Fibroblast of skin of scalp (primary cell): ENCODE data around the gene FADS1. TPM values are rescaled to one million over a fixed set of nuclear protein-coding genes. Genes with fewer than 3 reads are reported as not detected.

Source experiments
- DNase-seq: peaks from one replicate; pipeline ENCODE4 v3.0.0-alpha.2; 2013
- polyA plus RNA-seq, 2 experiments: library from polyadenylated mRNA; unstranded; fragments of 120-200 nt; gene quantifications; one replicate each; pipeline ENCODE4 v1.2.1, GENCODE V29; 2013; ENCODE audit not compliant: insufficient read length in 2 of 2

The FADS1 gene
- polyA plus RNA-seq (2013, experiment 1 of 2; ENCODE audit: insufficient read length) = 45.5 TPM
- polyA plus RNA-seq (2013, experiment 2 of 2; ENCODE audit: insufficient read length) = 44.6 TPM

GRCh38 chr11:61816736-61817455 is at the start of gene FADS1:
Gene FADS1, minus strand, starts transcription at chr11:61817003. Its CDS starts 74 bp downstream, at chr11:61816929.
- DNase-seq = peak; percentile 94

GRCh38 chr11:61866231-61866957 is 49.6 kb upstream of the FADS1 start:
- no peak for DNase-seq

GRCh38 chr11:61864814-61865775 is 48.3 kb upstream of the FADS1 start:
- DNase-seq = no peak

GRCh38 chr11:61863548-61864081 is 46.8 kb upstream of the FADS1 start:
- no peak for DNase-seq

- no peak for DNase-seq
Measured at GRCh38 chr11:61862714-61863547, 46.1 kb upstream of the FADS1 start.

- DNase-seq = no peak
Measured at GRCh38 chr11:61861634-61862033, 44.8 kb upstream of the FADS1 start.

- no peak for DNase-seq
Measured at GRCh38 chr11:61860054-61860903, 43.5 kb upstream of the FADS1 start.

- DNase-seq = no peak
Measured at GRCh38 chr11:61855939-61856680, 39.3 kb upstream of the FADS1 start.

- no peak for DNase-seq
Measured at GRCh38 chr11:61854966-61855714, 38.3 kb upstream of the FADS1 start.

- DNase-seq = no peak
Measured at GRCh38 chr11:61854206-61854895, 37.5 kb upstream of the FADS1 start.

- DNase-seq = no peak
Measured at GRCh38 chr11:61853698-61854169, 36.9 kb upstream of the FADS1 start.

GRCh38 chr11:61851900-61852295 is 35.1 kb upstream of the FADS1 start:
- no peak for DNase-seq

- DNase-seq = no peak
Measured at GRCh38 chr11:61851113-61851899, 34.5 kb upstream of the FADS1 start.

- DNase-seq = no peak
Measured at GRCh38 chr11:61850687-61851086, 33.9 kb upstream of the FADS1 start.

GRCh38 chr11:61848631-61849030 is 31.8 kb upstream of the FADS1 start:
- DNase-seq = no peak

- DNase-seq = no peak
Measured at GRCh38 chr11:61847914-61848581, 31.2 kb upstream of the FADS1 start.
